Measurements from ENCODE around the gene HYCC2. TPM values are rescaled to one million over a fixed set of nuclear protein-coding genes. Genes with fewer than 3 reads are reported as not detected.
"Not testable (repeated sequence)": the region's sequence is repeated elsewhere in the genome, so short reads cannot be mapped to it uniquely, and the experiment has no call there.

HYCC2 gene
- total RNA-seq, 1 experiment from 2014 or later = 13.3 TPM

DNA sequence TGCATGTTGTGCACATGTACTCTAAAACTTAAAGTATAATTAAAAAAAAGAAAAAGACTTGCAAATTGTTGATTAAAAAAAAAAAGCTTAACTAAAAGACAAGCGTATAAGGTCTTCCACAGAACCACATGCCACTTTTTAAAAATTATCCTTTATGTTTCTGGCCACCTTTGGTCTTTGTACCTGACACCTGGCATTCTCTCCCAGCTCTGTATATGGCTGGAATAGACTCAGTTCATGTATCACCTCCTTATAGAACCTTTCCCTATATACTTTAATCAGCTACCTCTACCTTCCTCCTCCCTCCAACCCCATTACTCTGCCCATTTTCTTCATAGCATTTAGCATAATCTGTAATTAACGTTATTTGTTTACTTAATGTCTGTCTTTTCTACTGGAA, 32.6 kb downstream of the HYCC2 start:
- H3K36me3 Mint-ChIP-seq (ENCODE audit: insufficient read depth in 1 of 3, low read depth in 3 of 3) = peaks cover 9 to 37% (median 19%) of the 10 kb centered on the region in 3 experiments; a peak in 6 of 7 replicates
- no peak overlapping the region for H2BK12ac ChIP-seq (ENCODE audit: insufficient read length, low read depth, low read length)
- no peak overlapping the region for H3K4me2 ChIP-seq (ENCODE audit: insufficient read depth, insufficient read length, low read length)
- no peak overlapping the region for H3K9ac ChIP-seq (ENCODE audit: extremely low read depth, insufficient read length, low read length)
- H3K4me1 Mint-ChIP-seq = no peaks in the 10 kb centered on the region
- no peak overlapping the region for H3K14ac ChIP-seq (ENCODE audit: insufficient read depth, low read length)
- H2BK120ac ChIP-seq (ENCODE audit: low read depth, low read length, poor library complexity, severe bottlenecking) = no peak overlapping the region
- no peak overlapping the region for H2BK20ac ChIP-seq (ENCODE audit: low read depth, low read length, poor library complexity, severe bottlenecking)
- no peak overlapping the region for H3K27ac Mint-ChIP-seq
- no peak overlapping the region for H2BK5ac ChIP-seq (ENCODE audit: insufficient read length, low read length)
- TF ChIP-seq, protein P1, sequence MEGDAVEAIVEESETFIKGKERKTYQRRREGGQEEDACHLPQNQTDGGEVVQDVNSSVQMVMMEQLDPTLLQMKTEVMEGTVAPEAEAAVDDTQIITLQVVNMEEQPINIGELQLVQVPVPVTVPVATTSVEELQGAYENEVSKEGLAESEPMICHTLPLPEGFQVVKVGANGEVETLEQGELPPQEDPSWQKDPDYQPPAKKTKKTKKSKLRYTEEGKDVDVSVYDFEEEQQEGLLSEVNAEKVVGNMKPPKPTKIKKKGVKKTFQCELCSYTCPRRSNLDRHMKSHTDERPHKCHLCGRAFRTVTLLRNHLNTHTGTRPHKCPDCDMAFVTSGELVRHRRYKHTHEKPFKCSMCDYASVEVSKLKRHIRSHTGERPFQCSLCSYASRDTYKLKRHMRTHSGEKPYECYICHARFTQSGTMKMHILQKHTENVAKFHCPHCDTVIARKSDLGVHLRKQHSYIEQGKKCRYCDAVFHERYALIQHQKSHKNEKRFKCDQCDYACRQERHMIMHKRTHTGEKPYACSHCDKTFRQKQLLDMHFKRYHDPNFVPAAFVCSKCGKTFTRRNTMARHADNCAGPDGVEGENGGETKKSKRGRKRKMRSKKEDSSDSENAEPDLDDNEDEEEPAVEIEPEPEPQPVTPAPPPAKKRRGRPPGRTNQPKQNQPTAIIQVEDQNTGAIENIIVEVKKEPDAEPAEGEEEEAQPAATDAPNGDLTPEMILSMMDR (conservative IDR thresholded peaks at IDR 0.05) = no peak
- H2AFZ ChIP-seq (ENCODE audit: low read length) = no peak overlapping the region
- H3K27me3 Mint-ChIP-seq (ENCODE audit: low read depth) = peaks cover 2% of the 10 kb centered on the region; the same call in 1 of the 2 replicates
- no peak overlapping the region for H4K8ac ChIP-seq (replicated peaks; ENCODE audit: insufficient read length, low read depth, low read length)
- H3K23me2 ChIP-seq (ENCODE audit: insufficient read length, low read depth, low read length, poor library complexity, severe bottlenecking) = no peaks in the 10 kb centered on the region
- H3K56ac ChIP-seq (ENCODE audit: insufficient read length, low read depth, low read length) = no peak overlapping the region
- no peak overlapping the region for H4K91ac ChIP-seq (ENCODE audit: insufficient read length, low read depth, low read length)
- H3K4me3 Mint-ChIP-seq = no peak overlapping the region
- no peak overlapping the region for H4K5ac ChIP-seq (ENCODE audit: insufficient read length, low read depth, low read length)
- no peaks in the 10 kb centered on the region for H3K27me3 ChIP-seq (ENCODE audit: insufficient read depth, low read length)
- no peaks in the 10 kb centered on the region for H3K79me2 ChIP-seq (ENCODE audit: insufficient read depth, low read length)
- no peaks in the 10 kb centered on the region for H3K79me1 ChIP-seq (ENCODE audit: insufficient read depth, low read depth, low read length, poor library complexity, severe bottlenecking)
- no CpG with 5 or more reads among the region's 2 CpGs for WGBS (ENCODE audit: extremely low coverage, insufficient read length, low lambda C conversion rate)
- no peak overlapping the region for H2BK15ac ChIP-seq (ENCODE audit: low read depth, low read length)
- DNase-seq = no peak
- no peaks in the 10 kb centered on the region for H3K9me3 ChIP-seq (ENCODE audit: control insufficient read depth, low read depth, low read length)
- H3K27ac ChIP-seq (ENCODE audit: insufficient read length, low read depth, low read length) = no peak overlapping the region
- peaks cover 11 to 21% of the 10 kb centered on the region in 2 experiments for H3K9me3 Mint-ChIP-seq
- no peaks in the 10 kb centered on the region for H3K4me1 ChIP-seq (ENCODE audit: insufficient read depth, low read length)
- no peak overlapping the region for H3K23ac ChIP-seq (ENCODE audit: insufficient read length, low read depth, low read length)
- H3K4ac ChIP-seq (ENCODE audit: low read depth, low read length) = no peak overlapping the region
- H3T11ph ChIP-seq (ENCODE audit: low read length) = no peak overlapping the region
- H2AK5ac ChIP-seq (ENCODE audit: insufficient read length, low read length) = no peak overlapping the region
- no peak overlapping the region for H3K18ac ChIP-seq (ENCODE audit: insufficient read length, low read depth, low read length)
- H4K20me1 ChIP-seq (ENCODE audit: control insufficient read depth, insufficient read depth, insufficient read length) = no peaks in the 10 kb centered on the region

DNA sequence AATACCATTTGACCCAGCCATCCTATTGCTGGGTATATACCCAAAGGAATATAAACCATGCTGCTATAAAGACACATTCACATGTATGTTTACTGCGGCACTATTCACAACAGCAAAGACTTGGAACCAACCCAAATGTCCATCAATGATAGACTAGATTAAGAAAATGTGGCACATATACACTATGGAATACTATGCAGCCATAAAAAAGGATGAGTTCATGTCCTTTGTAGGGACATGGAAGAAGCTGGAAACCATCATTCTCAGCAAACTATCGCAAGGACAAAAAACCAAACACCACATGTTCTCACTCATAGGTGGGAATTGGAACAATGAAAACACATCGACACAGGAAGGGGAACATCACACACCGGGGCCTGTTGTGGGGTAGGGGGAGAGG, 33.1 kb downstream of the HYCC2 start:
- H3K23ac ChIP-seq (ENCODE audit: insufficient read length, low read depth, low read length); H3K4me1 ChIP-seq (ENCODE audit: insufficient read depth, low read length); H4K5ac ChIP-seq (ENCODE audit: insufficient read length, low read depth, low read length); H3K79me1 ChIP-seq (ENCODE audit: insufficient read depth, low read depth, low read length, poor library complexity, severe bottlenecking); H3K18ac ChIP-seq (ENCODE audit: insufficient read length, low read depth, low read length); H4K8ac ChIP-seq (replicated peaks; ENCODE audit: insufficient read length, low read depth, low read length); H3K9ac ChIP-seq (ENCODE audit: extremely low read depth, insufficient read length, low read length); H3K9me3 ChIP-seq (ENCODE audit: control insufficient read depth, low read depth, low read length); H2BK5ac ChIP-seq (ENCODE audit: insufficient read length, low read length); H3K4me3 Mint-ChIP-seq; H2BK12ac ChIP-seq (ENCODE audit: insufficient read length, low read depth, low read length); H2AFZ ChIP-seq (ENCODE audit: low read length); H3K79me2 ChIP-seq (ENCODE audit: insufficient read depth, low read length); DNase-seq; H3K4me1 Mint-ChIP-seq; H3K4ac ChIP-seq (ENCODE audit: low read depth, low read length); H3K14ac ChIP-seq (ENCODE audit: insufficient read depth, low read length); H3K27ac Mint-ChIP-seq; H3T11ph ChIP-seq (ENCODE audit: low read length); H4K20me1 ChIP-seq (ENCODE audit: control insufficient read depth, insufficient read depth, insufficient read length); H3K27me3 ChIP-seq (ENCODE audit: insufficient read depth, low read length); H2BK120ac ChIP-seq (ENCODE audit: low read depth, low read length, poor library complexity, severe bottlenecking); H4K91ac ChIP-seq (ENCODE audit: insufficient read length, low read depth, low read length); H3K27me3 Mint-ChIP-seq (ENCODE audit: low read depth); H2BK20ac ChIP-seq (ENCODE audit: low read depth, low read length, poor library complexity, severe bottlenecking); H2BK15ac ChIP-seq (ENCODE audit: low read depth, low read length); H3K56ac ChIP-seq (ENCODE audit: insufficient read length, low read depth, low read length); H3K27ac ChIP-seq (ENCODE audit: insufficient read length, low read depth, low read length); H3K23me2 ChIP-seq (ENCODE audit: insufficient read length, low read depth, low read length, poor library complexity, severe bottlenecking); H3K4me2 ChIP-seq (ENCODE audit: insufficient read depth, insufficient read length, low read length); H2AK5ac ChIP-seq (ENCODE audit: insufficient read length, low read length): not testable (repeated sequence)
- Mint-ChIP-seq H3K9me3 (peaks cover 15 to 21% of the 10 kb centered on the region in 2 experiments), H3K36me3 (ENCODE audit: insufficient read depth in 1 of 3, low read depth in 3 of 3) (peaks cover 9 to 33% (median 19%) of the 10 kb centered on the region in 3 experiments; a peak in 6 of 7 replicates)
- WGBS (ENCODE audit: extremely low coverage, insufficient read length, low lambda C conversion rate) = no CpG with 5 or more reads among the region's 4 CpGs
